Measurements from ENCODE around the gene MPV17.

GRCh38 chr2:27350106-27350693, 27.3 kb upstream of the MPV17 start:
- TF ChIP-seq POLR2AphosphoS5 (IDR thresholded peaks at IDR 0.05): no peak
- no peak for TF ChIP-seq CTCF (IDR thresholded peaks at IDR 0.05 in 8 of 11, conservative IDR thresholded peaks at IDR 0.05 in 3 of 11)
- TF ChIP-seq POLR2A (IDR thresholded peaks at IDR 0.05): no peak

Measured in spleen (tissue), 7 donors.